GM12878 (cell line): ENCODE data around the gene ARID5B. TPM values are rescaled to one million over a fixed set of nuclear protein-coding genes. Genes with fewer than 3 reads are reported as not detected.
A peak's percentile ranks its signal among the peaks of the same experiment; 100 is the strongest.

ENCODE experiments used
- ATAC-seq: fragments of 200-7000 bp; cut with Tn5 transposase; 3 replicates; pipeline ENCODE4 v1.9.1; 2020; ENCODE audit warnings: mild to moderate bottlenecking, moderate library complexity
- BruUV-seq: library from RNA; stranded (reverse); fragments of 400-500 nt; replicated peaks from 2 replicates; lab custom pipeline; 2021; lab: Mats Ljungman, UMichigan
- CTCF ChIA-PET: fragments of 300-600 bp; sonication (Branson Sonifier 250); formaldehyde crosslinking; extraction: SDS; loops from one replicate; lab custom pipeline; 2021; ENCODE audit warnings: inconsistent platforms; lab: Yijun Ruan, JAX
- POLR2A ChIA-PET: fragments of 350-600 bp; formaldehyde crosslinking; extraction: SDS; loops from one replicate; lab custom pipeline; 2021; ENCODE audit warnings: inconsistent platforms; lab: Charles Lee
- RAD21 ChIA-PET: fragments of 300-600 bp; sonication (Branson Sonifier 250); formaldehyde crosslinking; loops from one replicate; lab custom pipeline; 2023; ENCODE audit warnings: antibody characterized with exemption; ENCODE audit not compliant: unreplicated experiment; lab: Charles Lee
- SMC1A ChIA-PET: fragments of 300-600 bp; sonication (Branson Sonifier 250); formaldehyde crosslinking; loops from one replicate; lab custom pipeline; 2023; ENCODE audit not compliant: unreplicated experiment, uncharacterized antibody; lab: Charles Lee
- DNase-seq: peaks from one replicate; pipeline ENCODE4 v3.0.0-alpha.2; 2011; ENCODE audit warnings: low read depth, low spot score
- FAIRE-seq: peaks from 3 replicates; lab custom pipeline; 2011; peaks lifted over from hg19 to GRCh38; lab: Jason Lieb, UNC
- H2AFZ ChIP-seq: 2 replicates; pipeline ENCODE4 v1.6.0; 2011; ENCODE audit warnings: low read depth, low read length, control low read depth; ENCODE audit not compliant: control insufficient read depth
- H3K27ac ChIP-seq: 2 replicates; pipeline ENCODE4 v1.5.1; 2011; ENCODE audit warnings: control low read depth; ENCODE audit not compliant: control insufficient read depth, insufficient read depth
- H3K27me3 ChIP-seq, 2 experiments: replicated peaks in 1 of 2; 2 replicates each; pipeline versions ENCODE4 v1.6.0 to v1.6.1; 2011; ENCODE audit warnings: low read length in 1 of 2; ENCODE audit not compliant: control insufficient read depth in 2 of 2, insufficient read depth in 2 of 2
- H3K36me3 ChIP-seq, 2 experiments: 2 replicates each; pipeline ENCODE4 v1.5.1; 2011; ENCODE audit warnings: low read length in 1 of 2; ENCODE audit not compliant: control insufficient read depth in 2 of 2, insufficient read depth in 2 of 2
- H3K4me1 ChIP-seq: 2 replicates; pipeline ENCODE4 v1.6.1; 2011; ENCODE audit warnings: mild to moderate bottlenecking, low read length, moderate library complexity, mixed read lengths; ENCODE audit not compliant: control insufficient read depth, insufficient read depth
- H3K4me2 ChIP-seq: 2 replicates; pipeline ENCODE4 v1.6.0; 2011; ENCODE audit warnings: control low read depth; ENCODE audit not compliant: control insufficient read depth, insufficient read depth
- H3K4me3 ChIP-seq: fragments of 200-600 bp; sonication (generic); 2 replicates; pipeline ENCODE4 v1.5.1; 2016
- H3K79me2 ChIP-seq: 2 replicates; pipeline ENCODE4 v1.6.0; 2011; ENCODE audit warnings: low read length; ENCODE audit not compliant: control insufficient read depth, insufficient read depth
- H3K9ac ChIP-seq: 2 replicates; pipeline ENCODE4 v1.8.0; 2011; ENCODE audit warnings: low read length, control low read depth, mixed read lengths; ENCODE audit not compliant: control insufficient read depth, insufficient read depth
- H3K9me3 ChIP-seq: replicated peaks from 3 replicates; pipeline ENCODE4 v1.5.1; 2011; ENCODE audit warnings: mild to moderate bottlenecking, low read length; ENCODE audit not compliant: control insufficient read depth, insufficient read depth
- H4K20me1 ChIP-seq: 2 replicates; pipeline ENCODE4 v1.6.0; 2011; ENCODE audit not compliant: control insufficient read depth, insufficient read depth
- EP300 ChIP-seq, 2 experiments: fragments of 150-350 bp in 1 of 2; IDR thresholded peaks; 2 replicates each; pipeline ENCODE4 v1.6.1; 2011 to 2012; ENCODE audit warnings: low read depth in 2 of 2, low read length in 2 of 2, borderline replicate concordance in 1 of 2, improper control_type of control experiment in 1 of 2, inconsistent platforms in 1 of 2; ENCODE audit not compliant: control insufficient read depth in 1 of 2
- ESRRA ChIP-seq: IDR thresholded peaks from 2 replicates; pipeline ENCODE4 v1.6.1; 2012; ENCODE audit warnings: mild to moderate bottlenecking, low read length, improper control_type of control experiment
- HSF1 ChIP-seq: fragments of 150-350 bp; IDR thresholded peaks from 2 replicates; pipeline ENCODE4 v1.6.1; 2014; ENCODE audit warnings: mild to moderate bottlenecking, low read depth, low read length
- PBX3 ChIP-seq: IDR thresholded peaks from 2 replicates; pipeline ENCODE4 v1.6.1; 2011; ENCODE audit warnings: mild to moderate bottlenecking, low read depth, low read length, moderate library complexity; ENCODE audit not compliant: insufficient replicate concordance
- RCOR1 ChIP-seq: conservative IDR thresholded peaks from 2 replicates; pipeline ENCODE4 v1.6.1; 2012; ENCODE audit warnings: low read depth, low read length, improper control_type of control experiment
- RELA ChIP-seq: fragments of 450-650 bp; IDR thresholded peaks from 2 replicates; pipeline ENCODE4 v1.8.0; 2014; ENCODE audit warnings: borderline replicate concordance; ENCODE audit not compliant: partially characterized antibody
- RUNX3 ChIP-seq: IDR thresholded peaks from 2 replicates; pipeline ENCODE4 v1.6.1; 2012; ENCODE audit warnings: low read length, inconsistent platforms
- SUPT20H ChIP-seq: IDR thresholded peaks from 2 replicates; pipeline ENCODE4 v1.6.1; 2011; ENCODE audit warnings: low read depth, mild to moderate bottlenecking, low read length, moderate library complexity, borderline replicate concordance; ENCODE audit not compliant: control insufficient read depth
- WGBS: methylation state at CpG from one replicate; pipeline ENCODE4 v1.1.6; 2016; ENCODE audit warnings: low lambda C conversion rate; ENCODE audit not compliant: insufficient replicate concordance, insufficient coverage; ENCODE audit errors: missing lambda C conversion rate; 5-methylcytosine and 5-hydroxymethylcytosine counted together
- in situ Hi-C: fragments of 300-500 bp; cut with MboI; formaldehyde crosslinking; loops from 9 replicates; pipeline ENCODE4 v1.14.3; 2018; ENCODE audit warnings: mixed read lengths
- intact Hi-C: fragments of 100-400 bp; cut with micrococcal nuclease; formaldehyde crosslinking; loops from one replicate; pipeline ENCODE4 v1.14.2; 2022; ENCODE audit not compliant: unreplicated experiment
- polyA plus RNA-seq, 11 experiments: library from polyadenylated mRNA; depleted of rRNA in 4 of 11; unstranded in 6 of 11; stranded (reverse) in 5 of 11; fragments of >200 nt; fragmentation: Nextera tagmentation in 4 of 11; fragmentation: Illumina TruSeq in 1 of 11; extraction: Ambion mirVana in 4 of 11; extraction: Trizol in 1 of 11; gene quantifications; 1 replicate in 1 of 11; 2 replicates in 10 of 11; pipeline versions ENCODE4 v1.2.1 to v1.2.3, GENCODE V29; 2011 to 2016; ENCODE audit warnings: inconsistent platforms in 2 of 11, missing spikeins in 2 of 11, low read depth in 1 of 11
- total RNA-seq, 4 experiments: library from RNA; depleted of rRNA in 3 of 4; stranded (reverse); fragments of >200 nt in 3 of 4; fragmentation: Illumina TruSeq in 1 of 4; extraction: Trizol in 1 of 4; gene quantifications; 2 replicates each; pipeline versions ENCODE4 v1.2.1 to v1.2.3, GENCODE V29; 2013 to 2021

ARID5B gene
- total and polyA plus RNA-seq, 10 of the 15 experiments (the other 5 are each of a cell fraction or from before 2014, with no cell fraction given): 2.7 to 8.5 (median 6.1) TPM

GRCh38 chr10:61963669-61964058 is 62.2 kb downstream of the ARID5B start:
- Histone ChIP-seq H3K27me3 (no peaks in the 10 kb centered on the region), H3K4me2 (peak overlapping the region; percentile 87), H3K9ac (peak overlapping the region; percentile 49), H3K4me1 (peaks cover 62% of the 10 kb centered on the region), H3K27ac (peak overlapping the region; percentile 85), H3K4me3 (peak overlapping the region; percentile 37; the same call in 1 of the 2 replicates), H3K9me3 (peaks cover 2% of the 10 kb centered on the region; the same call in 2 of the 3 replicates), H4K20me1 (no peaks in the 10 kb centered on the region), H3K36me3 (peaks cover 0 to 6% of the 10 kb centered on the region in 2 experiments; a peak in 1 of 4 replicates), H2AFZ (no peak overlapping the region), H3K79me2 (peaks cover 70% of the 10 kb centered on the region)
- no TSS peak for BruUV-seq
- ChIA-PET RAD21 (interaction anchor here (0.5 to 3.4 kb wide), 6 partner anchors 19 to 64 kb away, joined by 3 to 11 read pairs (median 4); no protein-coding TSS in a partner anchor), POLR2A (interaction anchor here (0.8 to 2.5 kb wide), 4 partner anchors 9 to 25 kb away, joined by 3 to 7 read pairs (median 4); no protein-coding TSS in a partner anchor), SMC1A (interaction anchor here (0.6 to 2.1 kb wide), 9 partner anchors 12 to 67 kb away, joined by 3 to 10 read pairs (median 4); no protein-coding TSS in a partner anchor), CTCF (interaction anchor here (0.7 to 1.9 kb wide), 5 partner anchors 18 to 1185 kb away, joined by 3 to 10 read pairs (median 3); no protein-coding TSS in a partner anchor)
- ATAC-seq (peak; percentile 5), DNase-seq (no peak), FAIRE-seq (no peak)
- in situ Hi-C loops (no loop called here), intact Hi-C loops (loop anchor here (1.0 to 2.0 kb wide), 4 partner anchors 25 to 59 kb away; no protein-coding TSS in a partner anchor)
- WGBS: 0% methylated on average over 2 of the region's 2 CpGs
- TF ChIP-seq SUPT20H (no peak), ESRRA (no peak), EP300 (IDR thresholded peaks at IDR 0.05; ENCODE audit: borderline replicate concordance in 1 of 2, control insufficient read depth in 1 of 2, low read depth in 2 of 2, low read length in 2 of 2) (no peak), HSF1 (no peak), RCOR1 (no peak), PBX3 (no peak), RUNX3 (no peak), RELA (no peak)
